Esophagus muscularis mucosa (tissue), 4 donors: Measurements from ENCODE around the gene FOXF1. TPM values are rescaled to one million over a fixed set of nuclear protein-coding genes. Genes with fewer than 3 reads are reported as not detected.
A peak's percentile ranks its signal among the peaks of the same experiment; 100 is the strongest.

ENCODE experiments used
- DNase-seq: peaks from one replicate; pipeline ENCODE4 v3.0.0-alpha.2; 2017; ENCODE audit errors: extremely low spot score
- H3K27ac ChIP-seq, 4 donors: fragments of 200-600 bp; sonication (generic); replicated peaks in 1 of 4; 1 replicate in 3 of 4; 2 replicates in 1 of 4; pipeline ENCODE4 v1.5.1; 2016 to 2019; ENCODE audit warnings: mild to moderate bottlenecking in 1 of 4
- H3K27me3 ChIP-seq, 4 donors: fragments of 200-600 bp; sonication (generic); one replicate each; pipeline versions ENCODE4 v1.5.1 to v1.6.0; 2016 to 2019
- H3K36me3 ChIP-seq, 4 donors: fragments of 200-600 bp; sonication (generic); one replicate each; pipeline ENCODE4 v1.5.1; 2016 to 2019
- H3K4me1 ChIP-seq, 4 donors: fragments of 200-600 bp; sonication (generic); one replicate each; pipeline ENCODE4 v1.5.1; 2016 to 2019
- H3K4me3 ChIP-seq, 4 donors: fragments of 200-600 bp; sonication (generic); 1 replicate in 2 of 4; 2 replicates in 2 of 4; pipeline ENCODE4 v1.5.1; 2016 to 2019; ENCODE audit warnings: mild to moderate bottlenecking in 4 of 4, moderate library complexity in 1 of 4
- H3K9me3 ChIP-seq, 4 donors: fragments of 200-600 bp; sonication (generic); 1 replicate in 3 of 4; 2 replicates in 1 of 4; pipeline ENCODE4 v1.5.1; 2016 to 2019
- EP300 ChIP-seq: sonication (generic); formaldehyde crosslinking; IDR thresholded peaks from one replicate; pipeline ENCODE4 v1.6.1; 2017; ENCODE audit warnings: antibody characterized with exemption
- POLR2A ChIP-seq: fragments of 450-650 bp; IDR thresholded peaks from one replicate; pipeline ENCODE4 v1.6.1; 2017; ENCODE audit warnings: antibody characterized with exemption, moderate library complexity, mild to moderate bottlenecking, low read depth
- POLR2AphosphoS5 ChIP-seq, 2 donors: sonication (generic); formaldehyde crosslinking; IDR thresholded peaks; one replicate each; pipeline ENCODE4 v1.6.1; 2017; ENCODE audit warnings: antibody characterized with exemption in 2 of 2
- WGBS: methylation state at CpG from one replicate; pipeline ENCODE4 v1.1.5; 2018; 5-methylcytosine and 5-hydroxymethylcytosine counted together
- intact Hi-C: fragments of 100-400 bp; cut with DNase I; formaldehyde crosslinking; loops from one replicate; pipeline ENCODE4 v1.15.1; 2023
- total RNA-seq, 4 donors: library from RNA; depleted of rRNA; stranded (reverse); fragments of >200 nt; gene quantifications; one replicate each; pipeline versions ENCODE4 v1.1.0 to v1.2.1, GENCODE V29; 2016
- TF ChIP-seq, protein P1 (sequence below), 3 experiments: fragments of 200-600 bp in 2 of 3; fragments of 450-650 bp in 1 of 3; sonication (generic) in 2 of 3; IDR thresholded peaks; one replicate each; pipeline ENCODE4 v1.5.1; 2017 to 2019; ENCODE audit warnings: antibody characterized with exemption in 3 of 3, mild to moderate bottlenecking in 2 of 3, moderate library complexity in 1 of 3

The FOXF1 gene
- total RNA-seq, 4 donors from 2014 or later: 40.7 to 94.5 (median 69.3) TPM

DNA sequence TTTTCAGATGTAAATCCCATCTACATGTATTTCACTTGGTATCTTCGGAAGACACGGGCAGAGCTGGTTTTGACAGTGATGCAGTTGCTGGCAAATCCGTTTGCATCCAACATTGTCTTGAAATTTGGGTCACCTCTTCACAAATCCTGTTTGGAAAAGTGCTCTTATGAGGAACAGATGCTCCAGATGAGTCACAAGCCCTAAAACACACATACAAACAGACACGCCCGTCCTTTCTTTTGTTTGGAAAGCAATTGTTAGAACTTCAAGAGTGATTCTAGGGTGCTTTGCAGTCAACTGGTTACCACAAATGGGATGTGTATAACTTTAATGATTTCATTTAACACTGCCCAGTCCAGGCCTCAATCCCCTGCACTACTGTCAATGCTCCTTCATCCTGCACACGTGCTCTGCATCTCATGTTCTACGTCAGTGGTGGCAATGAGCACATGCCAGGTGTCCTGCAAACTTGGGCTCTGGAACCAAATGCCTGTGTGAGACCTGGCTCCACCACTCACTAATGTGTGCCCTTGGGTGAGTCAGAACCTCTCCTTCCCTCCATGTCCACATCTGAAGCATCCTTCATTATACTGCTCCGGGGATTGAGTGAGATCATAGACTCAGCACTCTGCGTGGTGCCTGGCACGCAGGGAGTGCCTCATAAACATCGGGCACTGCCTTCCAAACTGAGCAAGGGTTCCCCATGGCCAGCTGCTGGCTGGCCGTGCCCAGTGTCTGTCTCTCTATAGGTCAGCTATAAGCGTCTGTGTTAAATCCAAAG, 19.3 kb upstream of the FOXF1 start:
- TF ChIP-seq POLR2AphosphoS5 (IDR thresholded peaks at IDR 0.05) (peak; percentile 23 to 57), POLR2A (no peak)
- no peak for DNase-seq
- WGBS: 55% methylated on average over 11 of the region's 13 CpGs
- H3K4me1 ChIP-seq: peaks cover 0 to 86% (median 70%) of the 10 kb centered on the region in 4 donors
- peak overlapping the region; percentile 95 to 100 (median 98) for H3K27ac ChIP-seq
- intact Hi-C loops: no loop called here
- peaks cover 0 to 27% (median 0%) of the 10 kb centered on the region in 4 donors for H3K27me3 ChIP-seq
- no peak overlapping the region for H3K4me3 ChIP-seq
- peaks cover 0 to 20% (median 8%) of the 10 kb centered on the region in 4 donors for H3K36me3 ChIP-seq
- no peaks in the 10 kb centered on the region for H3K9me3 ChIP-seq

DNA sequence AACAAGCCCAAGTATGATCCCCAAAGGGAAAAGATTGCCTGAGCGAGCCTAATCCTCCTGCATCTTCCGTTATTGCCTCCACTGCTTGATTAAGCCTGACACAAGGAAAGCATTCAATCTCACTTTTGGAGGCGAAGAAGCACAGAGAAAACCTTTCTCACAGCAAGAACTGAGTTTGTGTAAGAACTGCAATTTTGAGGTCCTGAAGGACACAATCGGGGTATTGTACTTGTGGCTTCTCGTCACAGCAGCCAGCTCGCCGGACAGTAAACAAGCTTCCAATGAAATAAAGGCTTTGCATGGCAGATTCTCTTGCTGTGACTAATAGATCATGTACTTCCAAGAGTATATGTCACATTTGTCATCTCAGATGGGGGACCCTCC, 18.7 kb upstream of the FOXF1 start:
- intact Hi-C loops: no loop called here
- no peaks in the 10 kb centered on the region for H3K9me3 ChIP-seq
- peaks cover 0 to 20% (median 8%) of the 10 kb centered on the region in 4 donors for H3K36me3 ChIP-seq
- peaks cover 0 to 88% (median 76%) of the 10 kb centered on the region in 4 donors for H3K4me1 ChIP-seq
- H3K4me3 ChIP-seq: no peak overlapping the region
- no peak for DNase-seq
- TF ChIP-seq POLR2A (no peak), POLR2AphosphoS5 (IDR thresholded peaks at IDR 0.05) (no peak), EP300 (no peak)
- TF ChIP-seq, protein P1, sequence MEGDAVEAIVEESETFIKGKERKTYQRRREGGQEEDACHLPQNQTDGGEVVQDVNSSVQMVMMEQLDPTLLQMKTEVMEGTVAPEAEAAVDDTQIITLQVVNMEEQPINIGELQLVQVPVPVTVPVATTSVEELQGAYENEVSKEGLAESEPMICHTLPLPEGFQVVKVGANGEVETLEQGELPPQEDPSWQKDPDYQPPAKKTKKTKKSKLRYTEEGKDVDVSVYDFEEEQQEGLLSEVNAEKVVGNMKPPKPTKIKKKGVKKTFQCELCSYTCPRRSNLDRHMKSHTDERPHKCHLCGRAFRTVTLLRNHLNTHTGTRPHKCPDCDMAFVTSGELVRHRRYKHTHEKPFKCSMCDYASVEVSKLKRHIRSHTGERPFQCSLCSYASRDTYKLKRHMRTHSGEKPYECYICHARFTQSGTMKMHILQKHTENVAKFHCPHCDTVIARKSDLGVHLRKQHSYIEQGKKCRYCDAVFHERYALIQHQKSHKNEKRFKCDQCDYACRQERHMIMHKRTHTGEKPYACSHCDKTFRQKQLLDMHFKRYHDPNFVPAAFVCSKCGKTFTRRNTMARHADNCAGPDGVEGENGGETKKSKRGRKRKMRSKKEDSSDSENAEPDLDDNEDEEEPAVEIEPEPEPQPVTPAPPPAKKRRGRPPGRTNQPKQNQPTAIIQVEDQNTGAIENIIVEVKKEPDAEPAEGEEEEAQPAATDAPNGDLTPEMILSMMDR (IDR thresholded peaks at IDR 0.05): no peak
- H3K27me3 ChIP-seq: peaks cover 0 to 33% (median 0%) of the 10 kb centered on the region in 4 donors
- 76% methylated on average over 7 of the region's 7 CpGs for WGBS
- peak overlapping the region; percentile 95 to 100 (median 98) for H3K27ac ChIP-seq

DNA sequence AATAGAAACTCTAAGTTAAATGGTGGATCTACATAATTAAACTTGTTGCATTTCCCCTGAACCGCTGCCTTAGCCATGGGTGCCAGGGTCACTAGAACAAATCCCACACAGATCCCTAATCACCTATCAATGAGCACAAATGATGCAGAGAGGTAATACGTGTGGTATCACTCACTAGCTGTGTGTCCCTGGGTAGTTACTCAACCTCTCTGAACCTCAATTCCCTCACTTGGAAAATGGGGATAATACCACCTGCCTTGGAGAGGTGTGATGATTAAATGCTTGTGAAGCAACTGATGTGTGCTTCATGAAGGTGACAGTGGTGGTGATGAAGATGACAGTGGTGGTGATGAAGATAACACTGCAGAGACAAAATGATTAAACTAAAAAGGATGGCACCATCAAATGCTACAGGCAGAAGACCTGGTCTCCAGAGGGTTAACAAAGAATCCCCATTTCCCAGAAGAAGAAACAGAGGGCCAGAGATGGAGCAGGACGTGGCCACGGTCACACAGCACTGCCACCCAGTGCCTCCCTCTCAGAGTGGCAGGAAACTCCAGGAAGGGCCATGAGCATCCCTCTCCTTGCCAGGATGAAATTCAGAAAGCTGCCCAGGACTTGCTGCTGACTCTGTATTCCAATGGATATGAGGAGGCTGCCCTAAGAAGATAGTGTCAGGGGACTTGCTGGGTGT, 17.9 kb upstream of the FOXF1 start:
- no peak for DNase-seq
- H3K27me3 ChIP-seq: peaks cover 0 to 40% (median 2%) of the 10 kb centered on the region in 4 donors
- H3K4me3 ChIP-seq: no peak overlapping the region
- H3K4me1 ChIP-seq: peaks cover 4 to 88% (median 76%) of the 10 kb centered on the region in 4 donors
- TF ChIP-seq, protein P1 (IDR thresholded peaks at IDR 0.05): no peak
- no peak for TF ChIP-seq EP300
- TF ChIP-seq POLR2AphosphoS5 (IDR thresholded peaks at IDR 0.05): no peak
- no peak for TF ChIP-seq POLR2A
- H3K36me3 ChIP-seq: peaks cover 0 to 20% (median 8%) of the 10 kb centered on the region in 4 donors
- intact Hi-C loops: no loop called here
- H3K9me3 ChIP-seq: no peaks in the 10 kb centered on the region
- peak overlapping the region; percentile 95 to 100 (median 98) for H3K27ac ChIP-seq
- 78% methylated on average over 4 of the region's 4 CpGs for WGBS

GRCh38 chr16:86492961-86493629, 17.2 kb upstream of the FOXF1 start:
- peaks cover 0 to 47% (median 4%) of the 10 kb centered on the region in 4 donors for H3K27me3 ChIP-seq
- peaks cover 7 to 89% (median 76%) of the 10 kb centered on the region in 4 donors for H3K4me1 ChIP-seq
- DNase-seq: no peak
- peak overlapping the region in 2 of 4 donors; percentile 61 to 68 for H3K4me3 ChIP-seq
- peak overlapping the region; percentile 95 to 100 (median 98) for H3K27ac ChIP-seq
- H3K9me3 ChIP-seq: no peaks in the 10 kb centered on the region
- TF ChIP-seq, protein P1 (IDR thresholded peaks at IDR 0.05): no peak
- TF ChIP-seq EP300: no peak
- peak in 1 of 2 donors; percentile 75 for TF ChIP-seq POLR2AphosphoS5 (IDR thresholded peaks at IDR 0.05)
- no peak for TF ChIP-seq POLR2A
- intact Hi-C loops: no loop called here
- WGBS: 27% methylated on average over 3 of the region's 9 CpGs
- H3K36me3 ChIP-seq: peaks cover 0 to 20% (median 8%) of the 10 kb centered on the region in 4 donors
